ENCODE results near the gene SNAI1. TPM values are rescaled to one million over a fixed set of nuclear protein-coding genes. Genes with fewer than 3 reads are reported as not detected.
"Not testable (repeated sequence)": the region's sequence is repeated elsewhere in the genome, so short reads cannot be mapped to it uniquely, and the experiment has no call there.

SNAI1 gene
- total RNA-seq, 2 experiments from 2014 or later, result 0.31 TPM; not detected in 1

DNA sequence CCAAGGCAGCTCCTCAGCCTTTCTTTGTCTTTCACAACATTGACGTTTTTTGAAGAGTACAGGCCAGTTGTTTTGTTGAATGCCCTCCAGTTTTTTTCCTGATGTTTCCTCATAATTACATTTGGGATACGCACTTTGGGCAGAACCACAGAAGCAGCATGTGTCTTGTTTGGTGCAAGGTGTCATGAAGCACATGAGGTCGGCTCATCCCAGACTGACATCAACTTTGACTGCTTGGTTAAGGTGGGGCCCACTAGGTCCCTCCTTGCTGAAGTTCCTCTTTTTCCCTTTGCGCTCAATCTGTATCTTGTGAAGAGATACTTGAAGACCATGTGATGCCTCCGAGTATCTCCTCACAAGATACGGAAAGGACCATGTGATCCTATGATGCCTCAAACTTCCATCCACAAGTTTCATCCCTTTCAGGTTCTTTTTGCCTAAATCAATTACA is 10.5 kb downstream of the SNAI1 start:
- CTCF ChIA-PET, result interaction anchor here (1.0 kb wide), 1 partner anchor 123 kb away, joined by 3 read pairs; no protein-coding TSS in a partner anchor
- Mint-ChIP-seq H3K4me3 (no peak overlapping the region), H3K4me1 (ENCODE audit: low read depth) (no peaks in the 10 kb centered on the region), H3K27ac (no peak overlapping the region), H3K36me3 (ENCODE audit: low read depth) (no peaks in the 10 kb centered on the region), H3K9me3 (no peaks in the 10 kb centered on the region), H3K27me3 (ENCODE audit: low read depth) (no peaks in the 10 kb centered on the region)
- DNase-seq, result no peak
- intact Hi-C loops (cut with micrococcal nuclease), result no loop called here

DNA sequence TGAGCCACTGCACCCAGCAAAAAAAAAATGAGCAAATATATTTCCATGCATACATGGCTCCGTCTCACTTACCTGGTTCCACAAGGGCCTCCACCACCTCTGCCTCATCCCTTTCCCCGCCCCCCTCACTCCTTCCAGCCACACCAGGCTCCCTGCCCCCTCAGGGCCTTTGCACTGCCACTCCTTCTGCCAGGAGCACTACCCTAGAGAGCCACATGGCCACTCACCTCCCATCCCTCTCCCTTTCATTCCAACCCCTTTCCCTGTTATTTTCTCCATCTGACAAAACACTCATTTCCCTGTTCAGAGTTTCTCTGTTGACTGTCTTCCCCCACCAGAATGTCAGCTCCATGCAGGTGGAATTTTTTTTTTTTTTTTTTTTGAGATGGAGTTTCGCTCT is 12.8 kb downstream of the SNAI1 start:
- no peak for DNase-seq
- no peaks in the 10 kb centered on the region for H3K36me3 Mint-ChIP-seq (ENCODE audit: low read depth)
- intact Hi-C loops (cut with micrococcal nuclease), result no loop called here
- no peak overlapping the region for H3K27ac Mint-ChIP-seq
- H3K9me3 Mint-ChIP-seq, result no peaks in the 10 kb centered on the region
- no peak overlapping the region for H3K4me3 Mint-ChIP-seq
- peaks cover 7% of the 10 kb centered on the region for H3K4me1 Mint-ChIP-seq (ENCODE audit: low read depth)
- no peaks in the 10 kb centered on the region for H3K27me3 Mint-ChIP-seq (ENCODE audit: low read depth)
- CTCF ChIA-PET, result no interaction called here

DNA sequence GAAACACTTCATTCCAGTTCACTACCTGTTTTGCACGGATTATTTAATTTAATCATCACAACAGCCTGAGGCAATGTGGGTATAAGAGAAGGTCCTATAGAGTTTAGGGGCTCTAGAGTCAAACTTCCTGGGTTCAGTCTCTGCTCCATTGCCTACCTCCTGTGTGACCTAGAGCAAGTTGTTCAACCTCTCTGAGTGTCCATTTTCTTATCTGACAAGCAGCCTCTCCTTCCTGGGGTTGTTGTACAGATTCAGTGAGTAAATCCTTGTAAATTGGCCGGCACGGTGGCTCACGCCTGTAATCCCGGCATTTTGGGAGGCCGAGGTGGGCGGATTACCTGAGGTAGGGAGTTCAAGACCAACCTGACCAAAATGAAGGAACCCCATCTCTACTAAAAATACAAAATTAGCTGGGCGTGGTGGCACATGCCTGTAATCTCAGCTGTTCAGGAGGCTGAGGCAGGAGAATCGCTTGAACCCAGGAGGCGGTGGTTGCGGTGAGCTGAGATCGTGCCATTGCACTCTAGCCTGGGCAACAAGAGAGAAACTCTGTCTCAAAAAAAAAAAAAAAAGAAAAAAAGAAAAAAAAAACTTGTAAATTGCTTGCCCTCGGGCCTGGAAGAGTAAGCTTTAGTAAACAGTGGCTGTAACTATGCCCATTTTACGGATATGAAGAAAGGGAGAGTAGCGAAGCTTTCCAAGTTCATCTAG is 15.9 kb downstream of the SNAI1 start:
- H3K27me3 Mint-ChIP-seq (ENCODE audit: low read depth); H3K4me3 Mint-ChIP-seq; DNase-seq; H3K9me3 Mint-ChIP-seq; H3K36me3 Mint-ChIP-seq (ENCODE audit: low read depth); H3K27ac Mint-ChIP-seq; intact Hi-C loops (cut with micrococcal nuclease): not testable (repeated sequence)
- CTCF ChIA-PET, result interaction anchor here (0.6 to 1.3 kb wide), 2 partner anchors 37 to 73 kb away, joined by 3 to 4 read pairs; no protein-coding TSS in a partner anchor
- peaks cover 11% of the 10 kb centered on the region for H3K4me1 Mint-ChIP-seq (ENCODE audit: low read depth)

DNA sequence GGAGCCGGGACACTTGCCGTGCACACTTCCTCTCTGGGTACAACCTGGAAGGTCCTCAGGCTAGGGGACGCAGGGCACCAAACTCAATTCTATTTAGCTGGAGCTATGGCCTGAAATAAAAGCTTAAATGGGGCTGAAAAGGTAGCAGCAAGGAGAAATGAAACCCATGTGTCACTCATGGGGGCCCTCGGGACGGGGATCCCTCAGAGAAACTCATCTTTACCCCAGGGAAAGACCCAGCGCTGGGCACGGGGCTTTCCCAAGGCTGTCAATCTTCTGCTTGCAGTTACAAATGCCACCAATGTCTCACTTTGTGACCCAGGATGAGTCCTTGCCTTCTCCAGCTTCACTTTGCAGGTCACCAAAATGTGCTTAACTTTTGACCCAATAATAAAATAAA is 16.5 kb downstream of the SNAI1 start:
- H3K27me3 Mint-ChIP-seq (ENCODE audit: low read depth), result no peaks in the 10 kb centered on the region
- H3K27ac Mint-ChIP-seq, result no peak overlapping the region
- H3K9me3 Mint-ChIP-seq, result no peaks in the 10 kb centered on the region
- intact Hi-C loops (cut with micrococcal nuclease), result no loop called here
- no peak overlapping the region for H3K4me3 Mint-ChIP-seq
- CTCF ChIA-PET, result interaction anchor here (0.6 to 1.3 kb wide), 2 partner anchors 37 to 72 kb away, joined by 3 to 4 read pairs; no protein-coding TSS in a partner anchor
- H3K36me3 Mint-ChIP-seq (ENCODE audit: low read depth), result no peaks in the 10 kb centered on the region
- peaks cover 11% of the 10 kb centered on the region for H3K4me1 Mint-ChIP-seq (ENCODE audit: low read depth)
- peak; percentile 76 for DNase-seq

DNA sequence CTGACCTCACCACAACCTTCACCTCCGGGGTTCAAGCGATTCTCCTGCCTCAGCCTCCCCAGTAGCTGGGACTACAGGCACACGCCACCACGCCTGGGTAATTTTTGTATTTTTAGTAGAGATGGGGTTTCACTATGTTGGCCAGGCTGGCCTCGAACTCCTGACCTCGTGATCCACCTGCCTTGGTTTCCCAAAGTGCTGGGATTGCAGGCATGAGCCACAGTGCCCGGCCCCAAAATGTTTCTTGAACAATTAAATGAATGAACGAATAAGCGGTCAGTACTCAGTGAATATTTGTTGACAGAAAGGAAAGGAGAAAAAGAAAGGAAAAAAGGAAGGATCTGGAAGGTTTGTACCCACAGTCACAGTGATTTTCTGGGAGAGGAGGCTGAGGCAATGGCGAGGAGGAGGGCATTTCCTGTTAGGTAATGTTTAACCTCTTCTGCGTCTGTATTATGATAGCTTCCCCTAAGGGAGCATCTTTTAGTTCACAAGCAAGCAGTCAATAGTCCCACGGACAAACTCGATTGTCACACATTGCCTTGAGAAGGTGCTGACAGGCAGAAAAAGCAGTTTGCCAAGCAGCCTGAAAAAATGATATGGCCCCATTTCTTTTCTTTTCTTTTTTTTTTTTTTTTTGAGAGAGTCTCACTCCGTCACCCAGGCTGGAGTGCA is 17.9 kb downstream of the SNAI1 start:
- intact Hi-C loops (cut with micrococcal nuclease); H3K27ac Mint-ChIP-seq; H3K9me3 Mint-ChIP-seq; H3K36me3 Mint-ChIP-seq (ENCODE audit: low read depth); DNase-seq; H3K27me3 Mint-ChIP-seq (ENCODE audit: low read depth); H3K4me3 Mint-ChIP-seq: not testable (repeated sequence)
- CTCF ChIA-PET, result interaction anchor here (0.7 kb wide), 1 partner anchor 1015 kb away, joined by 3 read pairs; no protein-coding TSS in a partner anchor
- H3K4me1 Mint-ChIP-seq (ENCODE audit: low read depth), result peaks cover 16% of the 10 kb centered on the region

DNA sequence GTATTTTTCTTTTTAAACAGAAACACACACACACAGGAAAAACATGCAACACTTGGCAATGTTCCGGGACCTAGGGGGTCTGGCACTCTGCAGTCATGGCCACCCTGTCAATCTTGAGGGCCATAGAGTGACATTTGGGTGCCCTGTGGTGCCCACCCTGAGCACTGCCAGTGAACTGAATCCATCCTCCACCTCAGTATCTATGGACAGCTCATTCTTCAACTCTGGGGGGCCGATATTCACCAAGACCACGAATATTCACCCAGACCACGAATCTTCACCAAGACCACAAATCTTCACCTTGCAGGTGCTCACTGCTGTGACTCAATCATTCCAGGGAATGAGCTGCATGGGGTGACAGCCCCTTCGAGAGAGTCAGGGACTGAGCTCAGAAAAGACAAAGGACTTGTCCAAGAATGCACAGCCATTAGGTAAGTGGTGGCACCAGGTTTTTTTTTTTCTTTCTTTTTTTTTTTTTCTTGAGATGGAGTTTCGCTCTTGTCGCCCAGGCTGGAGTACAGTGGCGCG is 19.1 kb downstream of the SNAI1 start:
- DNase-seq, result no peak
- H3K9me3 Mint-ChIP-seq, result no peaks in the 10 kb centered on the region
- H3K4me3 Mint-ChIP-seq, result no peak overlapping the region
- H3K36me3 Mint-ChIP-seq (ENCODE audit: low read depth), result no peaks in the 10 kb centered on the region
- H3K27me3 Mint-ChIP-seq (ENCODE audit: low read depth), result peaks cover 5% of the 10 kb centered on the region
- H3K4me1 Mint-ChIP-seq (ENCODE audit: low read depth), result peaks cover 19% of the 10 kb centered on the region
- H3K27ac Mint-ChIP-seq, result no peak overlapping the region
- CTCF ChIA-PET, result interaction anchor here (0.7 to 1.6 kb wide), 3 partner anchors 10 to 114 kb away, joined by 3 to 5 read pairs (median 4); no protein-coding TSS in a partner anchor
- intact Hi-C loops (cut with micrococcal nuclease), result no loop called here

DNA sequence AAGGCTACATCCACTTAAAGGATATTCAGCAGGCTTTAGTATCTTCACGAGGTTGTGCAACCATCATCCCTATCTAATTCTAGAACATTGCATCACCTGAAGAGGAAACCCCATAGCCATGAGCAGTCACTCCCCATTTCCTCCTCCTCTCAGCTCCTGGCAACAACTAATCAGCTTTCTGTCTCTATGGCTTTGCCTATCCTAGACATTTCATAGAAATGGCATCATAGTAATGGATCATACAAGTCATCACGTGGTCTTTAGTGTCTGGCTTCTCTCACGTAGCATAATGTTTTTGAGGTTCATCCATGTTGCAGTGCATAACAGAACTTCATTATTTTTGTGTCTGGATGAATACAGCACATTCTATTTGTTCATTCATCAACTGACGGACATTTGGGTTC is 20.5 kb downstream of the SNAI1 start:
- H3K27ac Mint-ChIP-seq, result no peak overlapping the region
- CTCF ChIA-PET, result interaction anchor here (0.6 kb wide), 1 partner anchor 14 kb away, joined by 3 read pairs; no protein-coding TSS in a partner anchor
- no peak overlapping the region for H3K4me3 Mint-ChIP-seq
- no peak for DNase-seq
- peaks cover 19% of the 10 kb centered on the region for H3K4me1 Mint-ChIP-seq (ENCODE audit: low read depth)
- H3K27me3 Mint-ChIP-seq (ENCODE audit: low read depth), result peaks cover 5% of the 10 kb centered on the region
- H3K9me3 Mint-ChIP-seq, result no peaks in the 10 kb centered on the region
- H3K36me3 Mint-ChIP-seq (ENCODE audit: low read depth), result no peaks in the 10 kb centered on the region
- intact Hi-C loops (cut with micrococcal nuclease), result no loop called here

DNA sequence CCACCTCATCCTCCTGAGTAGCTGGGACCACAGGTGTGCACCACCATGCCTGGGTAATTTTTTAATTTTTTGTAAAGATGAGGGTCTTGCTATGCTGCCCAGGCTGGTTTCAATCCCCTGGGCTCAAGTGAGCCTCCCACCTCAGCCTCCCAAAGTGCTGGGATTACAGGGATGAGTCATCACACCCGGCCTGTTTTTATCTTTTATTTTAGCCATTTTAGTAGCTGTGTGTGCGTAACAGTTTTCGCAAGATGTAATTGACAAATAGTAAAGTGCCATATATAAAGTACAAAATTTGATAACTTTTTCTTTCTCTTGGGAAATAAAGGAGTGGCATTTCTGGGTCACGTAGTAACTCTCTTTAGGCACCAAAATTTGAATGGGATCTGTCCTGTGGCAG is 21.4 kb downstream of the SNAI1 start:
- Mint-ChIP-seq H3K36me3 (ENCODE audit: low read depth) (no peaks in the 10 kb centered on the region), H3K9me3 (no peaks in the 10 kb centered on the region), H3K4me1 (ENCODE audit: low read depth) (peaks cover 16% of the 10 kb centered on the region), H3K27ac (no peak overlapping the region), H3K27me3 (ENCODE audit: low read depth) (peaks cover 5% of the 10 kb centered on the region), H3K4me3 (no peak overlapping the region)
- CTCF ChIA-PET, result no interaction called here
- intact Hi-C loops (cut with micrococcal nuclease), result no loop called here
- DNase-seq, result no peak

DNA sequence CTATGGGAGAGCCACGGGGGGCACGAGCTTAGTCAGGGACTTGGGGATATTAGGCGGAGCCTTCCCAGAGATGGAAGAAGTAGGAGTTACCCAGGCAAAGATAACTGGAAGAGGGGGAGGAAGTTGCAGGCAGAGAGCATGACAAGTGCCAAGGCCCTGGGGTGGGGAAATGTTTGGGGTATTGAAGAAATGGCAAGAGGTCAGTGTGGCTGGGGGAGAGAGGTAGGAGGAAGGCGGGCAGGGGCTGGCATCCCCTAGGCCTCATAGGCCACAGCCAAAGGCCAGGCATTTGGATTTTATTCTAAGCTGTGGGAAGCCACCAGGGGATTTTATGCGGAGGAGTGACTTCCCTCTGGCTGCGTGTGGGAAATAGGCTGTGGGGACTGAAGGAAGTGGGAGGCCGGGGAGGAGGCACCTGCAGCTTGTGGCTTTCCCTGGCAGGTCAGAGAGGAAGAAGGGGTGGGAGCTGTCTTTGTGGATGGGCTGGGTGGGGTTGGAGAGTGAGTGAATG is 22.7 kb downstream of the SNAI1 start:
- Mint-ChIP-seq H3K27me3 (ENCODE audit: low read depth) (peaks cover 11% of the 10 kb centered on the region), H3K36me3 (ENCODE audit: low read depth) (no peaks in the 10 kb centered on the region), H3K9me3 (no peaks in the 10 kb centered on the region), H3K4me1 (ENCODE audit: low read depth) (peaks cover 12% of the 10 kb centered on the region), H3K4me3 (no peak overlapping the region), H3K27ac (no peak overlapping the region)
- CTCF ChIA-PET, result no interaction called here
- intact Hi-C loops (cut with micrococcal nuclease), result no loop called here
- no peak for DNase-seq

DNA sequence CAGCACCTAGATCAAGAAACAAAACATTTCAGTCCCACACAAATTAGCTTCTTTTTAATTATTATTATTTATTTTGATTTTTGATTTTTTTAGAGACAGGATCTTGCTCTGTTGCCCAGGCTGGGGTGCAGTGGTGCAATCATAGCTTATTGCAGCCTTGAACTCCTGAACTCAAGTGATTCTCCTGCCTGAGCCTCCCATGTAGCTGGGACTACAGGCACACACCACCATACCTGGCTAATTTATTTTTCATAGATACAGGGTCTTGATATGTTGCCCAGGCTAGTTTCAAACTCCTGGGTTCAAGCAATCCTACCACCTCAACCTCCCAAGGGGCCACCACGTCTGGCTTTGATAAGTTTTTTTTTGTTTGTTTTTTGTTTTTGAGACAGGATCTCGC is 24.6 kb downstream of the SNAI1 start:
- CTCF ChIA-PET, result interaction anchor here (0.6 to 1.3 kb wide), 2 partner anchors 63 to 170 kb away, joined by 4 to 9 read pairs; no protein-coding TSS in a partner anchor
- H3K4me3 Mint-ChIP-seq, result no peak overlapping the region
- no peak overlapping the region for H3K27ac Mint-ChIP-seq
- intact Hi-C loops (cut with micrococcal nuclease), result no loop called here
- peaks cover 11% of the 10 kb centered on the region for H3K27me3 Mint-ChIP-seq (ENCODE audit: low read depth)
- H3K36me3 Mint-ChIP-seq (ENCODE audit: low read depth), result no peaks in the 10 kb centered on the region
- no peaks in the 10 kb centered on the region for H3K9me3 Mint-ChIP-seq
- peaks cover 17% of the 10 kb centered on the region for H3K4me1 Mint-ChIP-seq (ENCODE audit: low read depth)
- no peak for DNase-seq

DNA sequence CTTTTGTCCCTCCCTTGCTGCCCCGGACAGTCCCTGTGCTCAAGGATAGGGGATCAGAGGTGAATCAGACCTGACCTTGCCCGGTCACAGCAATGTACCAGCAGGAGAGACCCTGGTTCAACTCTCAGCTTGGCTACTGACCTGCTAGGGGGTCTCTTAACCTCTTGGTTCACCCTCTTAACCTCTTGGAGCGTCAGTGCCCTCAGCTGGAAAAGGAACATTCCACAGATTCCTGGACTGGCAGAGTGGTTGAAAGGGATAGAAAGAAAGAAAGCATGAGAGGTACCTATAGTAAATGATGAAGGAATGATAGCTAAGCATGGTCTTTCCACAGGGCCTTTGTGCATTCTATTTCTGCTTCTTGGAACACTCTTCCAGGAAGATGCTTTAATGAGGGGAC is 25.2 kb downstream of the SNAI1 start:
- intact Hi-C loops (cut with micrococcal nuclease), result no loop called here
- Mint-ChIP-seq H3K4me3 (no peak overlapping the region), H3K9me3 (no peaks in the 10 kb centered on the region), H3K36me3 (ENCODE audit: low read depth) (no peaks in the 10 kb centered on the region), H3K27me3 (ENCODE audit: low read depth) (peaks cover 11% of the 10 kb centered on the region), H3K27ac (no peak overlapping the region), H3K4me1 (ENCODE audit: low read depth) (peaks cover 20% of the 10 kb centered on the region)
- DNase-seq, result no peak
- CTCF ChIA-PET, result no interaction called here

DNA sequence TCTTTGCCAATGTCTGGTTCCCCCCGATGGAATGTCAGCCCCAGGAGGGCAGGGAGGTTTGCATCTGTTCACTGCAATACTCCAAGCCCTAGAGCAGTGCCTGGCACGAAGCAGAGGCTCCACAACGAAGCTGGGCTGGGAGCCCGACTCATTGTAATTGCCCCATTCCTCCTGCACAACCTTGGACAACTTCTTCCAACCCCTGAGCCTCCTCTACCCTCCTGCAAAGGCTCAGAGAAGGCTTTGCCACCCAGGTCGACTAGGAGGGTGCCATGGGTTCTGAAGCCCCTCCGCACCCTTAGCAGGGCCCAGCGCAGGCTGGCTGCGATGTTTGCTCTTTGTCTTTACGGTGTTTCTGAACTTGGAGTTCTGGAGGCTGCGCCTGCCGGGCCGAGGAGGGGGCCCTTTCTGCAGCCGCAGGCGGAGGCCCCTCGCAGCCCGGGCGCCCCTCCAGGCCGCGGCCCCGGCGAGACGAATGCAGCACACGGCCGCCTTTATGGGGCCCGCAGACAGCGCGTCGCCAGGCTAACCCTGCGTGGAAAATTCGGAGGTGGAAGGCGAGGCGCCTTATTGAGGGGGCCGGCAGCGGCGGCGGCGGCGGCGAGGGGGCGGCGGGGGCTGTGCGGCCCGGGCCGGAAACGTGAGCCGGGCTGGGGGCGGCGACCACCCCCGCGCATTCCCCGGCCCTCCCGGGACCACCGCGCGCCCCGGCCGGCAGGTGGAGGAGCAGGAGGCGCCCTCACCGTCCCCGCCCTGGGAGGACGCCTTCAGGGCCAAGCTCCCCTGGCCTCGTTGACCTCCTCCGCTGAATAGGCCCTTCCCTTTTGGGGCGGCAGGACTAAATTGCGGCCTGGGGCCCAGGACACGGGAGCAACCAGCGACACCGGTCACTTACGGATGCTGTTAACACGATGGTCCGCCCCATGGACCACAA is 27.0 kb downstream of the SNAI1 start:
- CTCF ChIA-PET, result no interaction called here
- H3K9me3 Mint-ChIP-seq, result no peaks in the 10 kb centered on the region
- no peaks in the 10 kb centered on the region for H3K36me3 Mint-ChIP-seq (ENCODE audit: low read depth)
- H3K27ac Mint-ChIP-seq, result no peak overlapping the region
- peaks cover 13% of the 10 kb centered on the region for H3K27me3 Mint-ChIP-seq (ENCODE audit: low read depth)
- H3K4me1 Mint-ChIP-seq (ENCODE audit: low read depth), result peaks cover 16% of the 10 kb centered on the region
- no peak for DNase-seq
- no peak overlapping the region for H3K4me3 Mint-ChIP-seq
- intact Hi-C loops (cut with micrococcal nuclease), result no loop called here
